ENCODE measurements around the gene PRXL2B.

PRXL2B gene

DNA sequence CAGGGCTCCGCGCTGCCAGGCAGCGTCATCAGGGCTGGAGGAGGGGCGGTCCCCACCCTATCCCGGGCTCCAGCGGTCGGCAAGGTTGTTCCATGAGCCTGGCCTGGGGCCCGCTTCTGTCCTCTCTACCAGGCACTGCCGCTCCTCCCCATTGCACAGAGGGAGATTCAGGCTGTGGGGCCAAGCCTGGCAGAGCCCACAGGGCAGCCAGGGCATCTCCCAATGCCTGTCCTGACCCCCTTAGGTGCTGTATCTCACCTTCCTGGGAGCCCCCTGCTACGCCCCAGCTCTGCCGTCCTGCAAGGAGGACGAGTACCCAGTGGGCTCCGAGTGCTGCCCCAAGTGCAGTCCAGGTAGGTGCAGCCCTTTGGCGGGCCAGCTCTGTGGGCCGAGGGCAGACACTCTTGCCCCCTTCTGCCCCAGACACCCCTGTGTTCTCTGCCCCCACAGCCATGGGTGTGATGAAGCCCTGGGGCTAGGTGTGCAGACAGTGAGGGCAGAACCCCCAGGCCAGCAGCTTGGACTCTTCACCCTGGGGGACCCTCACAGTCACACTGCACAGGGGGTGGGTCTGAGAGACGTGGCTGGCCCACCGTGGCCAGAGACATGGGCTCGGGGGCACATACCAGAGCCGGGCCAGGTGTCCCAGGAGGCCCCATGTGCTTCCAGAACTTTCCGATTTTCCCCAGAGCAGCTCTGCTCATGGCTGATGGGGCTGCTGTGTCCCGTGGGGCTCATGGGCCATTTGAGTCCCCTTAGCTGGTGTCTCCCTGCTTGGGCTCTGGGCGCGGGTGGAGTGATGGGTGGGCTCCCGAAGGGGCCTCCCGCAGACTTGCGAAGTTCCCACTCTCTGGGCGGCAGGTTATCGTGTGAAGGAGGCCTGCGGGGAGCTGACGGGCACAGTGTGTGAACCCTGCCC is 28.8 kb upstream of the PRXL2B start:
- no peak for DNase-seq (ENCODE audit: low read depth)
- H3K4me3 ChIP-seq (ENCODE audit: low read length): peak overlapping the region; percentile 72
- TF ChIP-seq, protein P1, sequence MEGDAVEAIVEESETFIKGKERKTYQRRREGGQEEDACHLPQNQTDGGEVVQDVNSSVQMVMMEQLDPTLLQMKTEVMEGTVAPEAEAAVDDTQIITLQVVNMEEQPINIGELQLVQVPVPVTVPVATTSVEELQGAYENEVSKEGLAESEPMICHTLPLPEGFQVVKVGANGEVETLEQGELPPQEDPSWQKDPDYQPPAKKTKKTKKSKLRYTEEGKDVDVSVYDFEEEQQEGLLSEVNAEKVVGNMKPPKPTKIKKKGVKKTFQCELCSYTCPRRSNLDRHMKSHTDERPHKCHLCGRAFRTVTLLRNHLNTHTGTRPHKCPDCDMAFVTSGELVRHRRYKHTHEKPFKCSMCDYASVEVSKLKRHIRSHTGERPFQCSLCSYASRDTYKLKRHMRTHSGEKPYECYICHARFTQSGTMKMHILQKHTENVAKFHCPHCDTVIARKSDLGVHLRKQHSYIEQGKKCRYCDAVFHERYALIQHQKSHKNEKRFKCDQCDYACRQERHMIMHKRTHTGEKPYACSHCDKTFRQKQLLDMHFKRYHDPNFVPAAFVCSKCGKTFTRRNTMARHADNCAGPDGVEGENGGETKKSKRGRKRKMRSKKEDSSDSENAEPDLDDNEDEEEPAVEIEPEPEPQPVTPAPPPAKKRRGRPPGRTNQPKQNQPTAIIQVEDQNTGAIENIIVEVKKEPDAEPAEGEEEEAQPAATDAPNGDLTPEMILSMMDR (conservative IDR thresholded peaks at IDR 0.05; ENCODE audit: low read length): no peak

- TF ChIP-seq, protein P1 (conservative IDR thresholded peaks at IDR 0.05; ENCODE audit: low read length): no peak
- DNase-seq (ENCODE audit: low read depth): no peak
- no peak overlapping the region for H3K4me3 ChIP-seq (ENCODE audit: low read length)
Observed at GRCh38 chr1:2558420-2558819, 28.2 kb upstream of the PRXL2B start.

DNA sequence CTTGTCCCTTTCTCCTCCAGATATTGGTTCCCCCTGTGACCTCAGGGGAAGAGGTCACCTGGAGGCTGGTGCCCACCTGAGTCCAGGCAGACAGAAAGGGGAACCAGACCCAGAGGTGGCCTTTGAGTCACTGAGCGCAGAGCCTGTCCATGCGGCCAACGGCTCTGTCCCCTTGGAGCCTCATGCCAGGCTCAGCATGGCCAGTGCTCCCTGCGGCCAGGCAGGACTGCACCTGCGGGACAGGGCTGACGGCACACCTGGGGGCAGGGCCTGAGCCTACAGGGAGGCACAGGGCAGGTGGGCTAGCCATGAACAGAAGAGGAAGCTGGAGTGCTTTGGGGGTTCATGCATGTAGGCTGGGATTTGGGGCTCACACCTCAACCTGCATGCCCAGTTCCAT is 27.7 kb upstream of the PRXL2B start:
- no peak for DNase-seq (ENCODE audit: low read depth)
- TF ChIP-seq, protein P1 (conservative IDR thresholded peaks at IDR 0.05; ENCODE audit: low read length): no peak

GRCh38 chr1:2559509-2560298 is 26.9 kb upstream of the PRXL2B start:
- TF ChIP-seq, protein P1 (conservative IDR thresholded peaks at IDR 0.05; ENCODE audit: low read length): no peak
- H3K4me3 ChIP-seq (ENCODE audit: low read length): no peak overlapping the region
- no peak for DNase-seq (ENCODE audit: low read depth)

More for the DNA sequence above, 27.7 kb upstream of the PRXL2B start:
- H3K4me3 ChIP-seq (ENCODE audit: low read length): no peak overlapping the region

DNA sequence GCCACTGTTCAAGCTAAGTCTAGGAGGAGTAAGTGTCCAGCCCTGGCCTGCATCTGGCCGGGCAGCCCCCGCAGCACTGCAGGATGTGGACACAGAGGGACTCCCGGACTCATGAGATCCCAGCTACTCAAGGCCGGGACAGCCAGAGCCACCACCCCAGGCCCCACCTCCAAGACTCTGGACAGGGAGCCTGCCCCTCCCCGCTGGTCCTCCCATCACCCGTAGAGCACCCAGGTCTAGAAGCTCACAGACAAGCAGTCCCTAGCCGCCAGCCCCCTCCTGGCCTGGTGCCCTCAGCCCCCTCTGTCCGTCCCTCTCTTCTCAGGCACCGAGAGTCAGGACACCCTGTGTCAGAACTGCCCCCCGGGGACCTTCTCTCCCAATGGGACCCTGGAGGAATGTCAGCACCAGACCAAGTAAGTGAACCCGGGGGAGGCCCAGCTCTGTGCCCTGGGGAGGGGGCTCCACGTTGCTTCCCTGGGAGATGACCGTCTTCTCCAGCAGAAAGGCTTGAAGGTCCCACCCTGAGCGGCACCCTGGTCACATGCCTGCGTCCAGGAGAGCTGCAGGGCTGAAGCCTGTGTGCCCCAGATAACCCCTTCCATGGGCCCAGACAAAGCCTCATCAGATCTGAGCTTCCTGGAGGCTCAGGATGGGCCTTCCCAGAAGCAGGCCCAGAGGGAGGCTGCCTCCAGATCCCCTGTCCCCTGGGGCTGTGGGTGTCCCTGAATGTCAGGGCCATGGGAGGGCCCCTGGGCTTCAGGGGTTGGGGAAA is 26.1 kb upstream of the PRXL2B start:
- TF ChIP-seq, protein P1 (conservative IDR thresholded peaks at IDR 0.05; ENCODE audit: low read length): no peak
- H3K4me3 ChIP-seq (ENCODE audit: low read length): no peak overlapping the region
- DNase-seq (ENCODE audit: low read depth): no peak

DNA sequence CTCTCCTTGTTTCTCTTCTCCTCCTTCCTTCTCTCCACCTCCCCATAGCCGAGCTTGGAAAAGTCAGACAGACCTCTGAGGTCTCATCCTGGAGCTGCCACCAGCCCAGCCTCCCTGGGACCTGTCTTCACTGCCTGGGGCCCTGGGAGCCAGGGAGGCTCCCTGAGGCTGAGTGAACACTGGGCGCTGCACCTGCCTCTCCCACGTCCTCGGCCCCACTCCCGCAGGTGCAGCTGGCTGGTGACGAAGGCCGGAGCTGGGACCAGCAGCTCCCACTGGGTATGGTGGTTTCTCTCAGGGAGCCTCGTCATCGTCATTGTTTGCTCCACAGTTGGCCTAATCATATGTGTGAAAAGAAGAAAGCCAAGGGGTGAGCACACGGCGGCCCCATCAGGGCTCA is 25.1 kb upstream of the PRXL2B start:
- H3K4me3 ChIP-seq (ENCODE audit: low read length): no peak overlapping the region
- TF ChIP-seq, protein P1 (conservative IDR thresholded peaks at IDR 0.05; ENCODE audit: low read length): no peak
- no peak for DNase-seq (ENCODE audit: low read depth)
